Measurements from ENCODE around the gene PTPDC1. TPM values are rescaled to one million over a fixed set of nuclear protein-coding genes. Genes with fewer than 3 reads are reported as not detected.

Gene PTPDC1
- total and polyA plus RNA-seq, 9 of the 15 experiments (the other 6 are each of a cell fraction or from before 2014, with no cell fraction given): 1.1 to 8.1 (median 5.7) TPM

- no peaks in the 10 kb centered on the region for H3K36me3 ChIP-seq (ENCODE audit: control insufficient read depth, insufficient read depth, low read length)
- FAIRE-seq (no peak), DNase-seq (ENCODE audit: extremely low read depth in 1 of 4, low spot score in 3 of 4) (no peak), ATAC-seq (no peak)
- no peaks in the 10 kb centered on the region; a peak in 1 of 5 replicates for H3K27me3 ChIP-seq (ENCODE audit: control insufficient read depth in 2 of 2, insufficient read depth in 2 of 2, low read length in 2 of 2)
- BruUV-seq (replicated peaks): no TSS peak
- in situ Hi-C loops (cut with MboI): no loop called here
- H3K4me2 ChIP-seq (ENCODE audit: insufficient read depth, low read length): no peak overlapping the region
- H3K27ac ChIP-seq (ENCODE audit: extremely low read depth, low read depth, low read length): no peak overlapping the region
- H2AFZ ChIP-seq (ENCODE audit: low read depth, low read length): no peak overlapping the region
- no peaks in the 10 kb centered on the region for H4K20me1 ChIP-seq (replicated peaks; ENCODE audit: control insufficient read depth, insufficient read depth, low read length)
- H3K79me2 ChIP-seq (ENCODE audit: control insufficient read depth, insufficient read depth, low read length): no peaks in the 10 kb centered on the region
- TF ChIP-seq ZNF280A (IDR thresholded peaks at IDR 0.05; ENCODE audit: low read depth, partially characterized antibody): peak; percentile 17
- TF ChIP-seq FOXK1 (CRISPR knock-in tag; IDR thresholded peaks at IDR 0.05; ENCODE audit: borderline replicate concordance): no peak
- TF ChIP-seq FOXA1 (IDR thresholded peaks at IDR 0.05; ENCODE audit: borderline replicate concordance): no peak
- TF ChIP-seq ZNF717 (CRISPR knock-in tag; IDR thresholded peaks at IDR 0.05): no peak
- TF ChIP-seq KDM5B (IDR thresholded peaks at IDR 0.05; ENCODE audit: insufficient replicate concordance, low read depth, low read length): no peak
- no peaks in the 10 kb centered on the region for H3K9me1 ChIP-seq (ENCODE audit: control insufficient read depth, insufficient read depth, low read length)
- 43% methylated on average over 3 of the region's 3 CpGs for WGBS (ENCODE audit: insufficient coverage, low coverage, missing lambda C conversion rate)
- intact Hi-C loops (cut with micrococcal nuclease): no loop called here
- 0 out of 2 replicates have a peak, but pooled peaks cover 2% of the 10 kb centered on the region for H3K9me3 ChIP-seq (replicated peaks; ENCODE audit: control insufficient read depth, insufficient read depth, low read depth, low read length)
- POLR2A ChIA-PET: no interaction called here
- peaks cover 0 to 2% of the 10 kb centered on the region in 2 experiments; a peak in 1 of 5 replicates for H3K4me1 ChIP-seq (replicated peaks in 1 of 2; ENCODE audit: control insufficient read depth in 2 of 2, insufficient read depth in 2 of 2, low read length in 2 of 2)
- H3K9ac ChIP-seq (ENCODE audit: insufficient read depth in 1 of 2, low read depth in 2 of 2, low read length in 2 of 2): no peak overlapping the region
- CTCF ChIA-PET (ENCODE audit: low intra/inter-chr PET ratio): no interaction called here
- no peak overlapping the region for H3K4me3 ChIP-seq
Measured at GRCh38 chr9:94061864-94062263, 22.4 kb upstream of the PTPDC1 start.

All from K562 (cell line).